Fibroblast of lung (primary cell): ENCODE results near the gene IL3RA.

Experiments used
- CTCF ChIP-seq, 2 donors: IDR thresholded peaks in 1 of 2; conservative IDR thresholded peaks in 1 of 2; 1 replicate in 1 of 2; 2 replicates in 1 of 2; pipeline ENCODE4 v1.5.1; 2011 to 2012; ENCODE audit warnings: low read length in 2 of 2, control low read depth in 1 of 2, inconsistent platforms in 1 of 2, low read depth in 1 of 2, mild to moderate bottlenecking in 1 of 2
- EZH2 ChIP-seq: IDR thresholded peaks from 2 replicates; pipeline ENCODE4 v1.5.1; 2012; ENCODE audit warnings: low read length, control low read depth, mild to moderate bottlenecking; ENCODE audit errors: missing control alignments

- no peak for TF ChIP-seq CTCF (conservative IDR thresholded peaks at IDR 0.05 in 1 of 2, IDR thresholded peaks at IDR 0.05 in 1 of 2; ENCODE audit: low read depth in 1 of 2, low read length in 2 of 2)
- TF ChIP-seq EZH2: no peak
Observed at GRCh38 chrX:1386338-1387127, 49.9 kb downstream of the IL3RA start.
